T47D (cell line): Measurements from ENCODE around the gene WNT7A.
A peak's percentile ranks its signal among the peaks of the same experiment; 100 is the strongest.

ENCODE experiments used
- DNase-seq, 2 experiments: peaks; one replicate each; pipeline versions ENCODE4 v3.0.0 to v3.0.0-alpha.2; 2011 to 2012; ENCODE audit warnings: low read depth in 1 of 2, low spot score in 1 of 2
- JUND ChIP-seq: IDR thresholded peaks from 2 replicates; pipeline ENCODE4 v1.6.1; 2012; ENCODE audit warnings: low read depth
- in situ Hi-C: cut with HindIII; loops from 2 replicates; pipeline ENCODE4 v1.10.0; 2016; ENCODE audit warnings: low sequenced_read_pairs, low pct_unique_long_range_greater_than_20kb

Gene WNT7A

DNA sequence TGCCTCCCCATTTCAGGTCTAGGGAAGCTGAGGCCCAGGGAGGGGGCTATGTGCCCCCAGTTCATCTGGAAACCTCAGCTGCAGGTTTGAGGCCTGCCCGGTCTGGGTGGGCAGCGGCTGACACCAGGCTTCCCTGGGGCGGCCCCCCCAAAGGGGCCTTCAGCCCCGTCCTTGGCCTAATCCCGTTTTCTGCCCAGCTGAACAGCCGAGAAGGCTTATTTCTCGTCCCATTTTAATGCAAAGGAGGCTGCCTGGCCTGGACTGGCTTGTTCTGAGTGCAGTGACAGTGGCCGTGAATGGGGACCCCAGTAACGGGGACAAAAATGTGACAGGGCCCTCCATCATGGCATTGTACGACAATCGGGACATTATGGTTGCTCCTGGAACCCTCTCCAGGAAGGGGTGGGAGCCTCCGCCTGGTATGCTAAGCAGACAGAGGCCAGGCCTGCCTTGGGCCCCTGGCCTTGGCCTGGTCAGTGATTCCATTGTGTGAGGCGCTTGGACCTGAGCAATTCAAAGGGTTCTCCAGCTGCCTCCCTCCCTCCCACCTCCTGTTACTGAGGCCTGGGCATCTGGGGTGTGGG, 93.9 kb downstream of the WNT7A start:
- in situ Hi-C loops, result no loop called here
- no peak for DNase-seq
- no peak for TF ChIP-seq JUND

DNA sequence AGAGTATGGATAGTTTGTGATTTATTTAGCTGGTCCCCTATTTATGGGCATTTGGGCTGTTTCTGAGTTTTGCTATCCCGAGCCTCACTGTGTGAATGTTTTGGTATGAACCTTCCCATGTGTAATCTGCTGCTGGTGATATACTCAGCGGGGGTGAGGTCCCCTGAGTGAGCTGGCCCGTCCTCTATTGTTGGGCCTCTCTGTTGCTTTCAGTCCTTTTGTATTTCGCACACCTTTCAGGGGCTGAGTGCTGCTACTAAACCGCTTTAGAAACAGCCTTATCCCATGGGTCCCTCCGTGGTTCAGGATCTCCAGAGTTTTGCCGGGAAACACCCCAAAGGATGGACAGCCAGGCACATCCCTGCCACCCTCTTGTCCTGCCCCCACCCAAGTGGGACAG, 94.5 kb downstream of the WNT7A start:
- in situ Hi-C loops, result no loop called here
- no peak for DNase-seq
- TF ChIP-seq JUND, result no peak

DNA sequence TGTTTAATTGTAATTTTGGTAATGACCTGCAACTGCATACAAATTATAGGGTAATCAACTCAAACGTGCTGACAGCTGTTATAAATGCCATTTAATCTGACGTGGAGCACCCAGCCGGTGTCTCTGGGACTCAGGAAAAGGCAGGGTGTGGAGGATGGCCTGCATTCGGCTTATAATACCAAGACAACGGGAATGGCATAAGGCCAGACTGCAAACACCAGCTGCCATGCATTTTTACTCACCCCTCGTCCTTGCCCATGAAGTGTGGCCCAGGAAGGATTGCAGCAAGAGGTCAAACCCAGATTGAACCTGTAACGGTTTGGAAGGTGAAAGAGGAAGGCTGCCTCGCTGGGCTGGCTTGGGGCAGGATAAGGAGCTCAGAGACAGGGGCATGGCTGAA, 96.4 kb downstream of the WNT7A start:
- TF ChIP-seq JUND, result no peak
- in situ Hi-C loops, result no loop called here
- no peak for DNase-seq

DNA sequence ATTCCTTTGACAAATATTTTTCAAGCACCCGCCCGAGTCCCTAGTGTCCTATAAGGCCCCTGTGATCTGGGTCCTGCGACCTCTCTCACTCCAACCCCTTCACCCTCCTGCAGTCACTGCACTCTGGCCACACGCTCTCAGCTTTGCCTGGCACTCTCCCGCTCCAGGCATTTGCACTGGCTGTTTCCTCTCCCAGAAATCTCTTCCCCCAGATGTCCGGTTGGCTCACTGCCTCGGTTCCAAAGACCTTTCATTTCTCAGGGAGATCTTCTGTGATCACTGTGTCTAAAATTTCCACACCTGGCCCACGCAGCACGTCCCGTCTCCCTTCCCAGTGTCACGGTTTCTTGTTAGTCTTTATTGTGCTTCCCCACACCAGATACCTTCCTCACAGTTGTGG, 97.4 kb downstream of the WNT7A start:
- no peak for TF ChIP-seq JUND
- DNase-seq, result no peak
- in situ Hi-C loops, result no loop called here

DNA sequence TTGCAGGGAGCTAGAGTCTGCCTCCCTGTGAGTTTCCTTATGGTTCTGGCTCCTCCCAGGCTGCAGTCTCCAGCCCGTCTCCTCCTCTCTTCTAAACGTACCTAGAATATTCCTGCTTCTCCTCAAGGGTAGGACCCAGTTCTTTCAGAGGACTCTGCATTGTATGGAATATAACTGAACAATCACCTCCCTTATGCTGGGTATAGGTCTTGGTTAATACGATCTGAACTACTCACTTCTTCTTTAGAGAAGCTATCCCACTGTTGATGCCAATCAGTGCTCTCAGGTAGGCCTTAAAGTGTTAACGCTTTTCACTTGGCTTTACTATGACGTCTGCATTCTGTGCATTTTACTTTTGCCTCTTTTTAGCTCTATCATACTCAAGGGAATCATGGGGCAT, 98.5 kb downstream of the WNT7A start:
- in situ Hi-C loops, result no loop called here
- no peak for TF ChIP-seq JUND
- no peak for DNase-seq

DNA sequence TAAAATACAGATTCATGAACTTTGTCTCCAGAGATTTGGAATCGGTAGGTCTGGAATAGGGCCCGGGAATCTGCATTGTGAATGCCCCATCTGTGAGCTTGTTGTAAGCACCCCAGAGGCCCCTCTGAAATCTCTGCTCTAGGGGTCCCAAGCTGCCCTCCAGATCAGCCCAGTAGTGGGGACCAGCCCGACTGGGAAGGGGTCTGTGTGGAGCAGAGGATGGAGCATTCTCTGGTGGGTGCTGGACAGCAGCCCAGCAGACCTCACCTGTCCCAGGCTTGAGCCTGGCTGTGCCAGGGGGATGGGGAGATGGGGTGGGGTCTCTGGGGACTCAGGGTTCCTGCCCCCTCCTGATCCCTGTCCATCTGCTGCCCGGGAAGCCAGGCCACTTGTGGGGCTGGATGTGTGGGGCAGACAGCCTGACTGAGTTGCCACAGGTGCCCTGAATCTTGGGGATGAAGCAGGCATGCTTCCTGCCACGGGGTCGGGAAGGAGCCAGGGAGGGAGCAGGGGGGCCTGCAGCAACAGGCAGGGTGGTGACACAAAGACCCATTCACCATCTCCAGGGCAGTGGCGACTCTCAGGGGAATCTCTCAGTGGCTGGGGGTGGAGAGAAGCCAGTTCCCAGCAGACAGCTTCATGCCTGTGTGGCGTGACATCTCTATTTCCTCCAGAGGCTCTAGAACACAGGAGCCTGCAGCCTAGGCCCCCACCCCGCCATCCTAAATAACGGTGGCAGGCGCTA, 99.3 kb downstream of the WNT7A start:
- in situ Hi-C loops, result no loop called here

DNA sequence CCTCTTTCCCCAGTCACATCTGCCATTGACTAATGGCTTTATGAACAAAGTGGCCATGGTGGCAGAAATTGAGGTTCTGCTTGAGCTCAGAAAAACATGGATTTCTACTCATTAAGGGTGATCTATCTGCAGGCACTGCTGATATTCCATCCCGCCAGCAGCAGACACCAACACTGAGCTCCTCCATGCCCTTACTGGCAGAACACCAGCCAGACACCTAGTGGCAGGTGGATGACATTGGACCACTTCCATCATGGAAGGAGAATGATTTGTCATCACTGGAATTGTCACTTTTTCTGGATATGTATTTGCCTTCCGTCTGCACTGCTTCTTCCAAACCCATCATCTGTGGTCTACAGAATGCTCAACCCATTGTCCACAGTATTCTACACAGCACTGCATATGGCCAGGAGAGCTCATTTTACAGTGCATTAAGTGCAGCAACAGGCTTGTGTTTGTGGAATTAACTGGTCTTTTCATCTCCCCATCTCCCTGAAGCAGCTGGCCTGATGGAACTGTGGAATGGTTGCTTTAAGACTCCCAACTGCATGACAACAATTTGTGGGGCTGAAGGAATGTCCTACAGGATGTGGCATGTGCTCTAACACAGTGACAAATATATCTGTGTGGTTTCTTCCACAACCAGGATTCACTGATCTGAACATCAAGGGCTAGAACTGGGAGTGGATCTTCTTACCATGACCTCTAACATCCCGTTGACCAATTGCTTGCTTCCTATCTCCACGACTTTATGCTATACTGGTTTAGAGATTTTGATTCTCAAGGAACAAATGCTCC, 103.4 kb downstream of the WNT7A start:
- TF ChIP-seq JUND, result no peak
- in situ Hi-C loops, result no loop called here
- DNase-seq, result peak in 1 of 2 experiments; percentile 27

More for the DNA sequence above, 99.3 kb downstream of the WNT7A start:
- no peak for TF ChIP-seq JUND
- DNase-seq, result no peak

DNA sequence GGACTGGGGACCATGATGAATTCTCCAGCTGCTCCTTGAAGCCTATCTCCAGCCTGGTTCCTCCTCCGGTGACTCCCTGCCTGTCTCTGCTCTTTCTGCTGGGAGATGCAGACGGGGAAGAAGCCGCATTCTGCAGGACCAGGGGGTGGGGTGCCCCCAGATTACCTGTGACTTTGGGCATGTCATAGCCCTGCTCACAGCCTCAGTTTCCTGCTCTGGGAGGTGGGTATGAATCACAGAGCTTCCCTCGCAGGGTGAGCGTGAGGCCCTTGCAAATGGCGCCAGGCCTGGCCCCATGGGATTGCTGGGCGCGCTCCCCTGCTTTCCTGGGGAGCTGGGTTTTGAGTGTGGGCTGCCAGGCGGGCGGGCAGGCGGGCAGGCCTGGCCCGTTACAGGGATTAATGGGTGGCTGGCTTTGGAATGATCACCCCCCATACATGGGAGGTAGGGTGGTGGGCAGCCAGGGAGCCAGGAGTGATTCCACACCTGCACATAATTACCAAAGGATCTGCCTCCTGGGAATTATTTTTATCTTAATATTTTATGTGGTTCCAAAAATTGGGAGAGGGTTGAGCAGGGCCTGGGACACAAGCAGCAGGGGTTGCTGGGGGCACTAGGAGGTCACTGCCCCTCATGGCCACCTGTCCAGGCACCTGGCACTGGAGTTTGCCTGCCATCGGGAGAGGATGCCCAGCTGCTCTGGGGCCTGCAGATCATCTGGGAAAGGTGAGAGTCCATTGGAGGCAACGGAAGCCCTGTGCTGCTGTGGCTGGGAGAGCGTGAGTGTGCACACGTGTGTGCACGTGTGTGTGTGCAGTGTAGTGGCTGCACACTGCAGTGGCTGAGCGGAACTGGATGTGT, 106.8 kb downstream of the WNT7A start:
- in situ Hi-C loops, result no loop called here
- DNase-seq, result no peak
- TF ChIP-seq JUND, result no peak

DNA sequence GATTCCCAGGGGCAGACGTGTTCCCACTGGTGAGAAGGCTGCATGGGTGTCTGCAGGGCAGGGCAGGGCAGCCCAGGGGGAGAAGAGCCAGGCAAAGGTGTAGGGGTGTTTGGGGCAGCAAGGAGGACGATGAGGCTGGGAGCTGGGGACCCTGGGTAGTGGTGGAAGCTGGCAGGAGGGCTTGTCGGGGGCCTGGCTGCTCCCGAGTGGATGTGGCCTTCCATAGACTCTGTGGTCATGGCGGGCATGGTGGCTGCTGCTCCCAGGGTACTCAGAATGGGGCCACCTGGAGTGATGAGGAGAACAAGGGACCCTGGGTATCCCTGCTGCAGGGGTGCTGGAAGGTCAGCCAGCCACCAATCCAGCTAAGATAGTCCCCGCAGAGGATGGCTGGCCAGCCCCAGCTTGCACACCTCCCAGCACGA, 107.5 kb downstream of the WNT7A start:
- DNase-seq, result no peak
- in situ Hi-C loops, result no loop called here
- no peak for TF ChIP-seq JUND

DNA sequence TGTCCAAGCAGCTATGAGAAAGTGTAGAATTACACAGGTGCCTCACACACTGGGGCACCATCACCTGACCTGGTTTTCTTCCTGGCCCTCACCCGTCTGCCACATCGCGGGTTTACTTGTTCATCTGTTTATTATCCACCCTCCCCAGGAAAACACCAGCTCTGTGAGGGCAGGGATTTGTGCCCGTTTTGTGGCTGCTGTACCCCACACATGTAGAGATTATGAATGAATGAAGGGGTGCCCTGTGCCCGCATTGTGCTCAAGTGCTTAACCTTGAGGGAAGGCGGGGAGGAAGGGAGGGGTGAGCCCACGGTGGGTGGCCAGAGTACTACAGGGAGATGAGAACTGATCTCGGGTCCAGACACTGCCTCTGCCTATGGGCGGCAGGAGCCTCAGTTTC, 108.4 kb downstream of the WNT7A start:
- DNase-seq, result no peak
- TF ChIP-seq JUND, result no peak
- in situ Hi-C loops, result no loop called here

DNA sequence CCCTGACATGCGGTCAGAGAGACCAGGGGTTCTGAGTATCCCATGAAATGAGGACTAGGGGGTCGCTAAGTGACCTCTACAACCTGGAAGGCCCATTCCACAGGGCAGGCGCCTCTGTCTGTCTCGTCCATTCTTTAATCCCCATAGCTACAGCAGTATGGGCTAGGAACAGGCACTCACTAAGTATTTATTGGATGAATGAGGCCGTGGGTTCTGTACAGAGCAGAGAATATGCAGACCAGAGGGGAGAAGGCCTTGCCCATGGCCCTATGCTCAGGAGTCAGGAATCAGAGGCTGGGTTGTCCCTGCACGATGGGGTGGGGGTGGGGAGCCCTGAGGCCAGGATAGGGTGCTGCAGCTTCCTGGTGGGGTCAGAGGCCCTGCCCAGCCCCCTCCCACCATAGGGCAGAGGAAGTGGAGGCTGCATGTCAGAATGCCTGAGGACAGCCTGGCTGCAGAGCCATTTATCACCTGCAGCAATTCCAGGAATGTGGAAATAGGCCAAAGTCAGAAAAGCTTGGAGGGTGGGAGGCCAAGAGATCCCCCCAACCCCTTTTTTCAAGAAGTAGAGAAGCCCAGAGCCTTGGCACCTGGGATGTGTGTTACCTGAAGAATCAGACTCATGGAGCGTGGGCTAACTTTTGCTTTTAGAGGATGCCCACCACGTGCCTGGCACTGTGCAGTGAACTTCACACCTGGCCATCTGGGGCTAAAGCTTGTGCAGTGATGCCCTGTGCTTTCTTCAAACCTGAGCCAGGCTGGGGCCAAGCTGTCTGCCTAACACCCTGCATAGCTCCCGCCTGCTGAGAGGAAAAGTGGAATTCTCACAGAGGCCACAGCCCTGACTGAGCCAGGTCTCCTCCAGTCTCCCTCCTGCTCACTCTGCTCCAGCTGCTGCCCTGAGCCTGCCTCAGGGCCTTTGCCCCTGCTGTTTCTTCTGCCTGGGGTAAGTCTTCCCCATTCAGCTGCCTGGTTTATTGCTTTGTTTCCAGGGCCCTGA, 109.4 kb downstream of the WNT7A start:
- no peak for TF ChIP-seq JUND
- peak in 1 of 2 experiments; percentile 19 for DNase-seq
- in situ Hi-C loops, result no loop called here
